Measurements from ENCODE around the gene PPP4R4.

DNA sequence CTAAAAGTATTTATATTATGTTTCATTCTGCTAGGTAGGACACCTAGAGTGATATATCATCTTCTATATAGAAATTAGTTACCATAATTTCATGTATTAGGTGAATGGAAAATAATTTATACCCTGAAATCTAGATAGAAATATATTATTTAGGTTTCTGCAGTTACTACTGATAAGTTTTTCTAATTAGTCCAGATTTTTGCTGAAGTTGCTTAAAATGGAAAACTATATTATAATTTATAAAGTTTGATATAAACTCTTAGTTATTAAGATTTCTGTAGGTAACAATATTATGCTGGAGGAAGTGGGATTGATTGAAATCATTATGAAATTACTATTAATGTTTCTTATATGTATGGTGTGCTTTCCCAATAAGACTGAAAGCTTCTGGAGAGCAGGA is 62.9 kb downstream of the PPP4R4 start:
- TF ChIP-seq YY1 (IDR thresholded peaks at IDR 0.05; ENCODE audit: insufficient read depth, insufficient read length) (no peak), ZNF274 (IDR thresholded peaks at IDR 0.05; ENCODE audit: low read depth, low read length) (no peak), SUZ12 (IDR thresholded peaks at IDR 0.05; ENCODE audit: extremely low read depth, insufficient read depth, insufficient read length) (no peak)
